SH-SY5Y (cell line): ENCODE measurements around the gene GALNT18.

Experiments
- GATA2 ChIP-seq: IDR thresholded peaks from 2 replicates; pipeline ENCODE4 v1.6.1; 2011; ENCODE audit warnings: mild to moderate bottlenecking, low read depth, low read length
- GATA3 ChIP-seq: IDR thresholded peaks from 2 replicates; pipeline ENCODE4 v1.6.1; 2011; ENCODE audit warnings: low read depth, mild to moderate bottlenecking, low read length, moderate library complexity

DNA sequence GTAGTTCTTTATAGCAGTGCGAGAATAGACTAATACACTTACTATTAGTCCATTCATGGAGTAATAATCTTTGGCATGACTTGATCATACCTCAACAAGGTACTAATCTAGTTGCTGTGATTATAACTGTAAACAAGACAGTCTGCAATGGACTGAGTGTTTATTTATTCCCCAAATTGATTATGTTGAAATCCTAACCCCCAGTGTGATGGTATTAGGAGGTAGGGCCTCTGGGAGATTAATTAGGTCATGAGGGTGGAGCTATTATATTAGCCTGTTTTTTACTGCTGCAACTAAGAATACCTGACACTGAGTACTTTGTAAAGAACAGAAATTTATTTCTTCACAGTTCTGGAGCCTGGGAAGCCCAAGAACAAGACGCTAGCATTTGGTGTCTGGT lies 237.8 kb downstream of the GALNT18 start:
- TF ChIP-seq GATA3 (no peak), GATA2 (no peak)
